ENCODE measurements around the gene MORN5. TPM values are rescaled to one million over a fixed set of nuclear protein-coding genes. Genes with fewer than 3 reads are reported as not detected.

Gene MORN5
- total RNA-seq, 1 experiment from 2014 or later: not detected

DNA sequence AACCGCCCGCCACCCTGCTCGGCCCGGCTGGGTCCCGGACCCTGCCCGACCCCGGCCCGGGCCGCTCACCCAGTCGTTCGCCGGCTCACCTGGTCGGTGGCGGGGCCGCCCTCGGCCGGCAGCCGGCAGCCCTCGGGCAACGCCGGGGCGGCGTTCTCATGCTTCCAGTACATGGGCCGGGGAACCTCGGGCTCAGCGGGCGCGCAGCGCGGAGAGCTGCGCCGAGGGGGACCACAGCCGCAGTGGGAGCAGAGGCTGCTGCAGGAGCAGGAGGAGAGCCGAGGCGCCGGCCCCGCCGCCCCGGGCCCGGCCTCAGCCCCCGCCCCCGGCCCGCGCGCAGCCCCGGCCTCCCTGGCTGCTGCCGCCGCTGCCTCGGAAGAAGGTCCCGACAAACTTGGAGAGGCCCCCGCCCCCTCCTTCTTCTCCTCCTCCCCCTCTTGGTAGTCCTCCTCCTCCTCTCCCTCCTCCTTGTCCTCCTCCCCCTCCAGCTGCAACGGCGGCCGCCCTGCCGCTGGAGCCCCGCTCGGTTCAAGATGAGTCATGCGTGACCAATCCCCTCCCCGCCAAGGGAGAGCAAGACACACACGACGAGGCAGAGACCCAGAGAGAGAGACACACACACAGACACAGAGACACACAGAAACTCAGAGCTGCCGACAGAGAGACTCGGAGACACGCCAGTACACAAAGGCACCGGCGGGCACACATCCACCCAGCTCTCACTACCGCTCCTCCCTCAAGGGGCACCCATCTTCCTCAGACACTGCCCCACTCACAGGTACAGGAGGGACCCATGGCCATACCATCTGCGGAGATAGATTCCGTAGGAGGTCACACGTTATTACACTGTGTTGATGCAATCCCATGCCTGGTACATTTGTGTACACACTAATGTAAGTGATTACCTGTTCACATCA lies 69.1 kb downstream of the MORN5 start, which contains the start of gene LHX6:
TSS of gene LHX6 (minus strand) at position 390 of the 917 bp plus-strand sequence. CDS start at position 173, 217 bp downstream.
- ATAC-seq: peak; percentile 75
- Histone ChIP-seq H3K27ac (ENCODE audit: low read length) (no peak within 1 kb of the TSS), H3K4me3 (ENCODE audit: low read depth in 2 of 2, low read length in 2 of 2) (peak within 1 kb of the TSS; percentile 28 to 45), H3K27me3 (ENCODE audit: control insufficient read depth, insufficient read depth, low read length) (peaks cover 7% of the 10 kb centered on the region; the same call in 1 of the 2 replicates), H3K36me3 (ENCODE audit: control insufficient read depth, insufficient read depth, low read length) (no peaks in the 10 kb centered on the region), H3K4me1 (ENCODE audit: control insufficient read depth, insufficient read depth, low read length) (no peaks in the 10 kb centered on the region), H3K9me3 (ENCODE audit: control insufficient read depth, insufficient read depth, low read depth, low read length) (no peaks in the 10 kb centered on the region)
- ChIA-PET CTCF (interaction anchor here (0.5 kb wide), 1 partner anchor 41 kb away, joined by 3 read pairs; no protein-coding TSS in a partner anchor), POLR2A (no interaction called here)
- DNase-seq (ENCODE audit: low read depth, low spot score): no peak
- in situ Hi-C loops (cut with HindIII; ENCODE audit: low pct_unique_long_range_greater_than_20kb, low sequenced_read_pairs): no loop called here
- TF ChIP-seq TCF7L2 (IDR thresholded peaks at IDR 0.05; ENCODE audit: low read depth, low read length) (no peak), SIN3A (IDR thresholded peaks at IDR 0.05; ENCODE audit: borderline replicate concordance, insufficient read depth, low read depth, low read length) (no peak), POLR2AphosphoS5 (IDR thresholded peaks at IDR 0.05; ENCODE audit: low read depth, low read length) (no peak)
- TF ChIP-seq, protein P1, sequence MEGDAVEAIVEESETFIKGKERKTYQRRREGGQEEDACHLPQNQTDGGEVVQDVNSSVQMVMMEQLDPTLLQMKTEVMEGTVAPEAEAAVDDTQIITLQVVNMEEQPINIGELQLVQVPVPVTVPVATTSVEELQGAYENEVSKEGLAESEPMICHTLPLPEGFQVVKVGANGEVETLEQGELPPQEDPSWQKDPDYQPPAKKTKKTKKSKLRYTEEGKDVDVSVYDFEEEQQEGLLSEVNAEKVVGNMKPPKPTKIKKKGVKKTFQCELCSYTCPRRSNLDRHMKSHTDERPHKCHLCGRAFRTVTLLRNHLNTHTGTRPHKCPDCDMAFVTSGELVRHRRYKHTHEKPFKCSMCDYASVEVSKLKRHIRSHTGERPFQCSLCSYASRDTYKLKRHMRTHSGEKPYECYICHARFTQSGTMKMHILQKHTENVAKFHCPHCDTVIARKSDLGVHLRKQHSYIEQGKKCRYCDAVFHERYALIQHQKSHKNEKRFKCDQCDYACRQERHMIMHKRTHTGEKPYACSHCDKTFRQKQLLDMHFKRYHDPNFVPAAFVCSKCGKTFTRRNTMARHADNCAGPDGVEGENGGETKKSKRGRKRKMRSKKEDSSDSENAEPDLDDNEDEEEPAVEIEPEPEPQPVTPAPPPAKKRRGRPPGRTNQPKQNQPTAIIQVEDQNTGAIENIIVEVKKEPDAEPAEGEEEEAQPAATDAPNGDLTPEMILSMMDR (IDR thresholded peaks at IDR 0.05): no peak
- TF ChIP-seq, protein P2, sequence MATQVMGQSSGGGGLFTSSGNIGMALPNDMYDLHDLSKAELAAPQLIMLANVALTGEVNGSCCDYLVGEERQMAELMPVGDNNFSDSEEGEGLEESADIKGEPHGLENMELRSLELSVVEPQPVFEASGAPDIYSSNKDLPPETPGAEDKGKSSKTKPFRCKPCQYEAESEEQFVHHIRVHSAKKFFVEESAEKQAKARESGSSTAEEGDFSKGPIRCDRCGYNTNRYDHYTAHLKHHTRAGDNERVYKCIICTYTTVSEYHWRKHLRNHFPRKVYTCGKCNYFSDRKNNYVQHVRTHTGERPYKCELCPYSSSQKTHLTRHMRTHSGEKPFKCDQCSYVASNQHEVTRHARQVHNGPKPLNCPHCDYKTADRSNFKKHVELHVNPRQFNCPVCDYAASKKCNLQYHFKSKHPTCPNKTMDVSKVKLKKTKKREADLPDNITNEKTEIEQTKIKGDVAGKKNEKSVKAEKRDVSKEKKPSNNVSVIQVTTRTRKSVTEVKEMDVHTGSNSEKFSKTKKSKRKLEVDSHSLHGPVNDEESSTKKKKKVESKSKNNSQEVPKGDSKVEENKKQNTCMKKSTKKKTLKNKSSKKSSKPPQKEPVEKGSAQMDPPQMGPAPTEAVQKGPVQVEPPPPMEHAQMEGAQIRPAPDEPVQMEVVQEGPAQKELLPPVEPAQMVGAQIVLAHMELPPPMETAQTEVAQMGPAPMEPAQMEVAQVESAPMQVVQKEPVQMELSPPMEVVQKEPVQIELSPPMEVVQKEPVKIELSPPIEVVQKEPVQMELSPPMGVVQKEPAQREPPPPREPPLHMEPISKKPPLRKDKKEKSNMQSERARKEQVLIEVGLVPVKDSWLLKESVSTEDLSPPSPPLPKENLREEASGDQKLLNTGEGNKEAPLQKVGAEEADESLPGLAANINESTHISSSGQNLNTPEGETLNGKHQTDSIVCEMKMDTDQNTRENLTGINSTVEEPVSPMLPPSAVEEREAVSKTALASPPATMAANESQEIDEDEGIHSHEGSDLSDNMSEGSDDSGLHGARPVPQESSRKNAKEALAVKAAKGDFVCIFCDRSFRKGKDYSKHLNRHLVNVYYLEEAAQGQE (IDR thresholded peaks at IDR 0.05; ENCODE audit: insufficient read depth in 1 of 2, low read depth in 2 of 2, low read length in 1 of 2): no peak
- BruUV-seq (replicated peaks): no TSS peak
- intact Hi-C loops (cut with micrococcal nuclease; ENCODE audit: unreplicated experiment): no loop called here

DNA sequence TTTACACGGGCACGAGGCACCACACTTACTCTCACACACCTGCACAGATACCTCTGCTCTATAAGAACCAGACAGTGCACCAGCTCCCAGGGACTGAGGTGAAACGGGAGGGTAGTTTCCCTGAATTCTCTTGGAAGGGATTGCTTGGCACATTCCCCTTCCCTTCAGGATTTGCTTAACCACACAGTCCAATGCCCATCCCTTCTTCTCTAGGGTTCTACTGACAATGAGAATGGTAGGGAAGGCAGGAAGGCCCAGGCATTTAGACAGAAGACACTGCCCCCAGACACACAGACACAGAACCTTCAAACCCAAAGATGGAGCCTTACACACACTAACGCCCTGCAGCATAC lies 69.8 kb downstream of the MORN5 start:
- H3K4me3 ChIP-seq (ENCODE audit: low read depth in 2 of 2, low read length in 2 of 2): no peak overlapping the region
- peaks cover 7% of the 10 kb centered on the region; the same call in 1 of the 2 replicates for H3K27me3 ChIP-seq (ENCODE audit: control insufficient read depth, insufficient read depth, low read length)
- intact Hi-C loops (cut with micrococcal nuclease; ENCODE audit: unreplicated experiment) (no loop called here), in situ Hi-C loops (cut with HindIII; ENCODE audit: low pct_unique_long_range_greater_than_20kb, low sequenced_read_pairs) (no loop called here)
- no peak for ATAC-seq
- H3K4me1 ChIP-seq (ENCODE audit: control insufficient read depth, insufficient read depth, low read length): no peaks in the 10 kb centered on the region
- no TSS peak for BruUV-seq (replicated peaks)
- CTCF ChIA-PET: no interaction called here
- POLR2A ChIA-PET: no interaction called here
- H3K9me3 ChIP-seq (ENCODE audit: control insufficient read depth, insufficient read depth, low read depth, low read length): no peaks in the 10 kb centered on the region
- DNase-seq (ENCODE audit: low read depth, low spot score): no peak
- TF ChIP-seq SIN3A (IDR thresholded peaks at IDR 0.05; ENCODE audit: borderline replicate concordance, insufficient read depth, low read depth, low read length) (no peak), TCF7L2 (IDR thresholded peaks at IDR 0.05; ENCODE audit: low read depth, low read length) (no peak), POLR2AphosphoS5 (IDR thresholded peaks at IDR 0.05; ENCODE audit: low read depth, low read length) (no peak)
- TF ChIP-seq, protein P2 (IDR thresholded peaks at IDR 0.05; ENCODE audit: insufficient read depth in 1 of 2, low read depth in 2 of 2, low read length in 1 of 2): no peak
- TF ChIP-seq, protein P1 (IDR thresholded peaks at IDR 0.05): no peak
- no peaks in the 10 kb centered on the region for H3K36me3 ChIP-seq (ENCODE audit: control insufficient read depth, insufficient read depth, low read length)
- H3K27ac ChIP-seq (ENCODE audit: low read length): no peak overlapping the region

Data from Panc1 (cell line).